Measurements from ENCODE around the gene PLCD3.
A peak's percentile ranks its signal among the peaks of the same experiment; 100 is the strongest.

PLCD3 gene

GRCh38 chr17:45147581-45148182, 15.4 kb upstream of the PLCD3 start:
- no peak for TF ChIP-seq CTCF (IDR thresholded peaks at IDR 0.05; ENCODE audit: low read depth, low read length)
- Histone ChIP-seq H3K27me3 (no peaks in the 10 kb centered on the region), H3K4me1 (peaks cover 3% of the 10 kb centered on the region; the same call in 1 of the 2 replicates), H3K36me3 (no peaks in the 10 kb centered on the region), H3K4me3 (ENCODE audit: low read depth, low read length) (peak overlapping the region; percentile 75), H3K9me3 (no peaks in the 10 kb centered on the region)
- peak; percentile 81 for DNase-seq

- Histone ChIP-seq H3K4me3 (ENCODE audit: low read depth, low read length) (peak overlapping the region; percentile 75), H3K4me1 (peaks cover 3% of the 10 kb centered on the region; the same call in 1 of the 2 replicates), H3K36me3 (no peaks in the 10 kb centered on the region), H3K9me3 (no peaks in the 10 kb centered on the region), H3K27me3 (no peaks in the 10 kb centered on the region)
- no peak for TF ChIP-seq CTCF (IDR thresholded peaks at IDR 0.05; ENCODE audit: low read depth, low read length)
- DNase-seq = no peak
Observed at GRCh38 chr17:45146890-45147580, 14.7 kb upstream of the PLCD3 start.

GRCh38 chr17:45146592-45146889, 14.2 kb upstream of the PLCD3 start:
- Histone ChIP-seq H3K9me3 (no peaks in the 10 kb centered on the region), H3K27me3 (no peaks in the 10 kb centered on the region), H3K4me3 (ENCODE audit: low read depth, low read length) (peak overlapping the region; percentile 75), H3K36me3 (no peaks in the 10 kb centered on the region), H3K4me1 (peaks cover 3% of the 10 kb centered on the region; the same call in 1 of the 2 replicates)
- DNase-seq = no peak
- TF ChIP-seq CTCF (IDR thresholded peaks at IDR 0.05; ENCODE audit: low read depth, low read length) = no peak

GRCh38 chr17:45146166-45146565, 13.9 kb upstream of the PLCD3 start:
- no peak for DNase-seq
- Histone ChIP-seq H3K4me1 (no peaks in the 10 kb centered on the region; the same call in 1 of the 2 replicates), H3K27me3 (no peaks in the 10 kb centered on the region), H3K36me3 (no peaks in the 10 kb centered on the region), H3K9me3 (no peaks in the 10 kb centered on the region), H3K4me3 (ENCODE audit: low read depth, low read length) (no peak overlapping the region)
- TF ChIP-seq CTCF (IDR thresholded peaks at IDR 0.05; ENCODE audit: low read depth, low read length) = no peak

- DNase-seq = no peak
- Histone ChIP-seq H3K4me1 (no peaks in the 10 kb centered on the region; the same call in 1 of the 2 replicates), H3K36me3 (no peaks in the 10 kb centered on the region), H3K27me3 (no peaks in the 10 kb centered on the region), H3K4me3 (ENCODE audit: low read depth, low read length) (no peak overlapping the region), H3K9me3 (no peaks in the 10 kb centered on the region)
- no peak for TF ChIP-seq CTCF (IDR thresholded peaks at IDR 0.05; ENCODE audit: low read depth, low read length)
Observed at GRCh38 chr17:45145035-45145389, 12.7 kb upstream of the PLCD3 start.

Data from BE2C (cell line).